CD14-positive monocyte (primary cell): ENCODE data around the gene TNFRSF8. TPM values are rescaled to one million over a fixed set of nuclear protein-coding genes. Genes with fewer than 3 reads are reported as not detected.

ENCODE experiments used
- DNase-seq, 3 donors: peaks; one replicate each; pipeline ENCODE4 v3.0.0-alpha.2; 2011 to 2022
- H2AFZ ChIP-seq: 2 replicates; pipeline ENCODE4 v1.6.0; 2012; ENCODE audit warnings: mild to moderate bottlenecking, low read depth, low read length, inconsistent platforms; ENCODE audit not compliant: insufficient read depth, poor library complexity, severe bottlenecking
- H3K27ac ChIP-seq, 2 donors: 1 replicate in 1 of 2; 2 replicates in 1 of 2; pipeline ENCODE4 v1.5.1; 2012 to 2013; ENCODE audit warnings: low read length in 2 of 2, control low read depth in 1 of 2, inconsistent platforms in 1 of 2, low read depth in 1 of 2, mild to moderate bottlenecking in 1 of 2
- H3K27me3 ChIP-seq, 2 donors: one replicate each; pipeline versions ENCODE4 v1.6.0 to v1.6.1; 2011 to 2013; ENCODE audit warnings: low read length in 2 of 2; ENCODE audit not compliant: control insufficient read depth in 2 of 2, insufficient read depth in 2 of 2
- H3K36me3 ChIP-seq, 2 donors: replicated peaks in 1 of 2; 1 replicate in 1 of 2; 2 replicates in 1 of 2; pipeline versions ENCODE4 v1.5.1 to v1.6.1; 2012 to 2013; ENCODE audit warnings: low read length in 2 of 2, control low read depth in 1 of 2, inconsistent platforms in 1 of 2, mild to moderate bottlenecking in 1 of 2; ENCODE audit not compliant: insufficient read depth in 2 of 2, control insufficient read depth in 1 of 2
- H3K4me1 ChIP-seq, 2 donors: 1 replicate in 1 of 2; 2 replicates in 1 of 2; pipeline versions ENCODE4 v1.5.1 to v1.6.1; 2012 to 2013; ENCODE audit warnings: low read length in 2 of 2, control low read depth in 1 of 2, inconsistent platforms in 1 of 2, mild to moderate bottlenecking in 1 of 2, moderate library complexity in 1 of 2; ENCODE audit not compliant: insufficient read depth in 2 of 2, control insufficient read depth in 1 of 2
- H3K4me2 ChIP-seq: replicated peaks from 2 replicates; pipeline ENCODE3; 2012; ENCODE audit warnings: low read length, moderate library complexity, mild to moderate bottlenecking; ENCODE audit not compliant: poor library complexity, severe bottlenecking; ENCODE audit errors: extremely low read depth
- H3K4me3 ChIP-seq, 3 experiments: fragments of 200-600 bp in 1 of 3; sonication (generic) in 1 of 3; replicated peaks in 1 of 3; 1 replicate in 2 of 3; 2 replicates in 1 of 3; pipeline ENCODE4 v1.5.1; 2011 to 2013; ENCODE audit warnings: low read length in 3 of 3, mild to moderate bottlenecking in 3 of 3, control low read depth in 2 of 3, low read depth in 2 of 3, inconsistent platforms in 1 of 3, moderate library complexity in 1 of 3
- H3K79me2 ChIP-seq: 2 replicates; pipeline ENCODE4 v1.6.0; 2012; ENCODE audit warnings: mild to moderate bottlenecking, control low read depth, inconsistent platforms, low read length, moderate library complexity; ENCODE audit not compliant: insufficient read depth
- H3K9ac ChIP-seq: 2 replicates; pipeline ENCODE4 v1.6.0; 2017; ENCODE audit warnings: low read length, mild to moderate bottlenecking; ENCODE audit not compliant: insufficient read depth, poor library complexity, severe bottlenecking
- H3K9me3 ChIP-seq, 2 donors: replicated peaks in 1 of 2; 1 replicate in 1 of 2; 2 replicates in 1 of 2; pipeline versions ENCODE4 v1.5.1 to v1.6.1; 2012 to 2013; ENCODE audit warnings: low read length in 2 of 2, control low read depth in 1 of 2; ENCODE audit not compliant: control insufficient read depth in 1 of 2, insufficient read depth in 1 of 2
- H4K20me1 ChIP-seq: 2 replicates; pipeline ENCODE4 v1.6.0; 2012; ENCODE audit warnings: mild to moderate bottlenecking, low read length, control low read depth, moderate library complexity; ENCODE audit not compliant: insufficient read depth
- H3K27ac Mint-ChIP-seq, 7 donors: one replicate each; pipeline ENCODE4 v1.8.0; 2020; ENCODE audit warnings: mild to moderate bottlenecking in 7 of 7, mixed read lengths in 7 of 7, moderate library complexity in 6 of 7, inconsistent platforms in 2 of 7
- H3K27me3 Mint-ChIP-seq, 3 donors: one replicate each; pipeline ENCODE4 v1.8.0; 2021 to 2022; ENCODE audit warnings: low read depth in 3 of 3, mild to moderate bottlenecking in 3 of 3, mixed read lengths in 3 of 3, moderate library complexity in 3 of 3, inconsistent platforms in 1 of 3
- H3K36me3 Mint-ChIP-seq, 2 donors: one replicate each; pipeline ENCODE4 v1.8.0; 2020; ENCODE audit warnings: mixed read lengths in 2 of 2, inconsistent platforms in 1 of 2, mild to moderate bottlenecking in 1 of 2
- H3K4me1 Mint-ChIP-seq: one replicate; pipeline ENCODE4 v1.8.0; 2020; ENCODE audit warnings: mild to moderate bottlenecking, mixed read lengths
- H3K4me3 Mint-ChIP-seq, 2 donors: one replicate each; pipeline ENCODE4 v1.8.0; 2020; ENCODE audit warnings: mild to moderate bottlenecking in 2 of 2, mixed read lengths in 2 of 2, moderate library complexity in 1 of 2
- H3K9me3 Mint-ChIP-seq, 7 donors: one replicate each; pipeline ENCODE4 v1.8.0; 2020 to 2022; ENCODE audit warnings: mixed read lengths in 7 of 7, mild to moderate bottlenecking in 6 of 7, moderate library complexity in 6 of 7, inconsistent platforms in 2 of 7
- CTCF ChIP-seq: fragments of 200-600 bp; IDR thresholded peaks from one replicate; pipeline ENCODE4 v1.8.0; 2022; ENCODE audit warnings: antibody characterized with exemption, mild to moderate bottlenecking
- WGBS: methylation state at CpG from one replicate; pipeline ENCODE4 v1.1.5; 2013; ENCODE audit warnings: missing lambda C conversion rate; ENCODE audit not compliant: insufficient coverage; 5-methylcytosine and 5-hydroxymethylcytosine counted together
- intact Hi-C, 2 donors: fragments of 100-400 bp; cut with micrococcal nuclease; formaldehyde crosslinking; loops; one replicate each; pipeline versions ENCODE4 v1.15.0 to v1.15.1; 2023
- polyA plus RNA-seq, 3 donors: library from polyadenylated mRNA; depleted of rRNA in 1 of 3; unstranded in 2 of 3; stranded (reverse) in 1 of 3; fragments of 300-500 nt in 2 of 3; fragments of >200 nt in 1 of 3; fragmentation: Illumina TruSeq in 2 of 3; gene quantifications; 1 replicate in 2 of 3; 2 replicates in 1 of 3; pipeline ENCODE4 v1.2.3, GENCODE V29; 2012 to 2021

Gene TNFRSF8
- polyA plus RNA-seq, 3 donors = 10.9 to 11.9 (median 11.8) TPM

GRCh38 chr1:12028957-12029511 lies 34.1 kb upstream of the TNFRSF8 start:
- Histone ChIP-seq H4K20me1 (peaks cover 51% of the 10 kb centered on the region), H2AFZ (no peak overlapping the region), H3K9ac (no peak overlapping the region), H3K4me2 (no peak overlapping the region), H3K36me3 (peaks cover 76 to 89% of the 10 kb centered on the region in 2 donors), H3K4me3 (no peak overlapping the region), H3K27me3 (no peaks in the 10 kb centered on the region), H3K4me1 (no peaks in the 10 kb centered on the region), H3K9me3 (no peaks in the 10 kb centered on the region), H3K27ac (no peak overlapping the region), H3K79me2 (peaks cover 6% of the 10 kb centered on the region)
- Mint-ChIP-seq H3K27ac (no peak overlapping the region), H3K4me1 (no peaks in the 10 kb centered on the region), H3K27me3 (peaks cover 0 to 1% (median 0%) of the 10 kb centered on the region in 3 donors), H3K9me3 (no peaks in the 10 kb centered on the region), H3K4me3 (no peak overlapping the region), H3K36me3 (peaks cover 74 to 91% of the 10 kb centered on the region in 2 donors)
- WGBS = 96% methylated on average over 18 of the region's 19 CpGs
- no peak for TF ChIP-seq CTCF
- DNase-seq = no peak
- intact Hi-C loops = no loop called here

GRCh38 chr1:12029720-12030339 lies 33.3 kb upstream of the TNFRSF8 start:
- H3K27me3 Mint-ChIP-seq = peaks cover 0 to 1% (median 0%) of the 10 kb centered on the region in 3 donors
- Histone ChIP-seq H3K4me3 (no peak overlapping the region), H3K79me2 (peaks cover 3% of the 10 kb centered on the region), H2AFZ (no peak overlapping the region), H3K27ac (no peak overlapping the region), H3K27me3 (no peaks in the 10 kb centered on the region), H3K4me1 (peaks cover 0 to under 1% of the 10 kb centered on the region in 2 donors), H4K20me1 (peaks cover 50% of the 10 kb centered on the region), H3K4me2 (no peak overlapping the region), H3K36me3 (peaks cover 71 to 81% of the 10 kb centered on the region in 2 donors), H3K9me3 (no peaks in the 10 kb centered on the region), H3K9ac (no peak overlapping the region)
- H3K4me1 Mint-ChIP-seq = peaks cover 7% of the 10 kb centered on the region
- H3K27ac Mint-ChIP-seq = no peak overlapping the region
- no peak overlapping the region for H3K4me3 Mint-ChIP-seq
- WGBS = 95% methylated on average over 30 of the region's 32 CpGs
- H3K36me3 Mint-ChIP-seq = peaks cover 67 to 83% of the 10 kb centered on the region in 2 donors
- DNase-seq = no peak
- no peaks in the 10 kb centered on the region for H3K9me3 Mint-ChIP-seq
- intact Hi-C loops = no loop called here
- TF ChIP-seq CTCF = no peak
